GM18499 (cell line): ENCODE results near the gene DYNC1I1.

Experiments used
- ATAC-seq: cut with Tn5 transposase; IDR thresholded peaks from one replicate; pipeline ENCODE4 v1.9.1; 2021; ENCODE audit warnings: moderate number of reproducible peaks; ENCODE audit not compliant: insufficient read depth, unreplicated experiment

Gene DYNC1I1

DNA sequence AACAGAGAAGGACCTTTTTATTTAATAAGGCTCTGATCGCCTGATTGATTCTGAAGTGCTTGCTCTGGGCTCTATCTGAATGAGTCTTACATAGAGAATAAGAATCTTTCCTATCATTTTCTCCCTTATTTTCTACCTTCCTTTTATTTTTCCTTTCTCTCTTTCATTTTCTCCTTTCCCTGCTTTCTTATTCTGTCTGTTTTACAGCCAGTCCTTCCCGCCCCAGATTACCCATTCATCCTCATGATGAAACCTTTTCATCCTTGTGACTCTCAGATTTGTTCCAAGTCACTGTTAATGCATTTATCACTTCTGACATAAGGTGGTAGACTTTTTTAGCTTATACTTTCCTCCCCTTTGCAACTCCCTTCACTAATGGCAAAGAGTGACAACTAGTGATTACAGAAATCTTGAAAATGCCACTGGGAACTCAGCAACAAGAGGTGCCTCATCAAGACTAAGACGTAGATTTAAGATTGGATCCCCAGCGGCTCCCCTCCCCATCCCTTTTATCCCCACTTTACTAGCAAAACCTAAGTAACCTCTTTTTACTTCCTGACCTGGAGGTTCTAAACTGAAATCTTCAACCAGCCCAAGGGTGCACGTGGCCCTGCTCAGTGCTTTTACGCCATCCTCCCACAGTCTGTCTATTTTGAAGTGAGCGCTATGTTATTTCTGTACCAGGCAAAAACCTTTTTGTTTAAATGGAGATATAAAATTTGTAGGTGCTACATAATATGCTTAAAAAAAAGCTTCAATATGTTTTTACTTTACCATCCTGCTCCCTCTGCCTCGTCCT lies 179.8 kb downstream of the DYNC1I1 start:
- ATAC-seq, result no peak

DNA sequence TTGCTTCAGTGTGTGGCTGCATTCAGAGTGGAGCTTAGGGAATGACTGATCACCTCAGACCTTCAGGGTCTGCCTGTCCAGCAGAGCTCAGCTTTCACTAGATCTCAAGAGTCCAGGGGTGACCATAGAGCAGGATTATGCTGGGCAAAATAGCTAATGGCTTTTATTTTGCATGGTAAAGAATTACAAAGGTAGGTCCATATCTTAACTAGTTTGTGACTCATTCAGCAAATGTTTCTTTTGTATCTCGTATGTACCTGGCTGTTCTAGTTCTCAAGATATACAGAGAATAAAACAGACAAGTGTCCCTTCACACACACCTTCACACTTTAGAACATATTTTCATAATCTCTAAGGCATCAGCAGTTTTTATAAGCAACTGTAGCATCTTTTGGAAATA lies 180.5 kb downstream of the DYNC1I1 start:
- ATAC-seq, result no peak

DNA sequence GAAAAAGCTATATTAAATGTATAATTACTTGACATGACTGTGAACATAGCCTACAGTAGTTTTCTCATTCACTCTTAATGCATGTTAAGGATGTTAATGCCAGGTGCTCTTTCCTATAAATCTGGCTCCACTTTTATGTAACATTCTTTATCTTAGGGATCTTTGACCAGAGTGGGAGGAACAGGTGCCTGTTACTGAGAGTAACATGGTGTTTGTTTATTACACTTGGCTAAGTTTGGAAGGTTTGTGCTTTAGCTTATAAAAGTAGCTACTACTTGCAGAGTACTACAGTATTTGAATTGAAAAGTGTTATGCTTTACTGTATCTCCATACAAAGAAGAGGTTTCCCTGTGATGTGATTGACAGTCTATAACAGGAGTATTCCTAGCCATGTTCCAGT lies 183.4 kb downstream of the DYNC1I1 start:
- no peak for ATAC-seq

DNA sequence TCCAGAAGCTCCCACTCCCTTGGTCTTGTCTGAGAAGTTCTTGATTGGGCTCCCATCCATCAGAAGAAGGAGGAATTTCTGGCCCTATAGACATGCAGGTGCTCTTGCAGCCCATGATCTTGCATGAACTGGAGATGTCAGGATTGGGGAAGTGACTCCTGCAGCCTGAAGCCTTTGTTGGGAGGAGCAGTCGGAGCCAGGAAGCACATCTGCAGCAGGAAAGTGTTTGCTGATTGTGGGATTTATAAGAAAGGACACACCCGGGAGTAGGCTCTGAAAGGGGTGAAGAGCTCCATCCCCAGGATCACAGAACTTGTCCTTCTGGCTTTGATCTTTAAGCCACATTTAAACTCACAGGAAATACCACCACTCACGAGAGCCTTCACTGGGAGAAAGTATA lies 185.2 kb downstream of the DYNC1I1 start:
- ATAC-seq, result no peak

DNA sequence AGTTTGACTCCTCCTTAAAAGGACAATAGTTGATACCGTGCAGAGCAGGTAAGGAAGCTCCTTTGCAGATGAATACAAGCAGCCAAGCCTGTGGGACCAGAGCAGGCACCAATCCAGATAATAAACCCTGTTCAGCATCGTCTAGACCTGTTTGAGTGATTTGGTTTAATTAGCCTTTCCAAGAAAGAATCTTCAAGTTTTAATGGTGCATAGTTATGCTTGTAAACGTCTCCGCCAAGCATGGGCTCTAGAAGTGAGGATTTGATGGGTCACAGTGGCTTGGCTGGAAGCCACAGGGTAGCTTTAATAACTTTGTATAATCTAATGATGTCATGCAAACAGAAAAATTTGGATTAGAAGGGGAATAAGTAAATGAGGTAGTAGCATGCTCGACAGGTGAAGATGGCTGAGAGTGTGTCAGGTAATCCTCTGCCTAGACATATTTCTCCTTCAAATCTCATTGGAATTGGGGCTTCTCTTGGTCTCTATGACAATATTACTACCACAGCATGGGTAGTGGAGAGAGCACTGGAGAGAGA lies 188.4 kb downstream of the DYNC1I1 start:
- no peak for ATAC-seq

DNA sequence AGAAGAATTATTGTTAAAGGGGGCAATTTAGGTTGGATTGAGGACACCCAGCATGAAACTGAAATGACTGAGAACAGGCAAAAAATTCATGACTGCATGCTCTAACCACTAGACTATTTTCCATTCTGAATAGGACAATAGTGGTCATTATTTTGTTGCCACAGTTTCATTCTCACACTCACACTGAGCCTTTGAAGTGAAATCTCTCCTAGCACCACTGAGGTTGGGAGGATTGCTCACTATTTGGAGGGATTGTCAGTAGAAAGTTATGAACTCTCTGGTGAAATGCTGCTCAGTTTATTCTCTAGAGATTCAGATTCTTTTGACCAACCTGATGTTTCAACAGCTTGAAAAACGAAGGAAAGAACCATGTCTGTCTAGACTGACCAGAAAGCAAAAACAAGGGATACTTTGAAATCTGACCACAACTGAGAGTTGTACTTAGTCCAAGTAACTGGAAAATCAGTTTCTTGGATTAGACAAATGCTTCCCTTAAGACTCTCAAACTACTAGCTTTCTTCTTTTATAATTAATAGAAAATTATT lies 191.2 kb downstream of the DYNC1I1 start:
- no peak for ATAC-seq

DNA sequence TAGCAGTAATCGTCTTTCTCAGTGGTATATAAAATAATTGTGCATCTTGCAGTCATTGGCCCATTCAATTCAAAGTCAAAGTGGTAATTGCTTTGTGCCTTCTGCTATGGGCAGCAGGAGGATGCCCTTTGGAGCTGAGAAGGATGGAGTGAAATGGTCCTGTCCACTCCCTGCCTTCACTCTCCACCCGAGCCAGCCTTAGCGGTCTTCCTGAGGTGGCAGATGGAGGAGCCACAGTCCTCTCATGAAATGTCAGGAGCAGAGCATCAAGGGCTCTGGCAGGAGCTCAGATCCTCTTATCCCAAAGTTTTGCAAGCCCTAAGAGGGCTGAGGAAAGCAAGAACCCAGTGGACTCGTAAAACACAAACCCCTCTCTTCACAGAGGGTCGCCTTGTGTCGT lies 199.4 kb downstream of the DYNC1I1 start:
- no peak for ATAC-seq

DNA sequence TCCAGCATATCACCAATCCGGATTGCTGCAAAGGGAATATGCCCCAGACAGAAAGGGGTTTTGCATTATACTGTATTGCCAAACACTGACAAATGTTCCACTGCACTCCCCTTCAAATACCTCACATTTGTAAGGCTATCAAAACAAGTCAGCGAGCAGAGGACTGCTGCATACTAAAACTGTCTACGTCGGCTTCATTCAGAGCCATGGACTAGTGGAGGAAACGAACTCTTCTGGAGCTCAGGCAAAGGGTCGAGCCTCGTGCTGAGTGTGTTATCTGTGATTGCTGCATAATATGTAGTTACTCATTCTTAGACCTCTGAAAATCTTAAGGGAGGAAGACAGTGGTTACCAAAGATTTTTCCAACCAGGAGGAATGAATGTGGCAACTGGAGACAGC lies 200.2 kb downstream of the DYNC1I1 start:
- ATAC-seq, result no peak

DNA sequence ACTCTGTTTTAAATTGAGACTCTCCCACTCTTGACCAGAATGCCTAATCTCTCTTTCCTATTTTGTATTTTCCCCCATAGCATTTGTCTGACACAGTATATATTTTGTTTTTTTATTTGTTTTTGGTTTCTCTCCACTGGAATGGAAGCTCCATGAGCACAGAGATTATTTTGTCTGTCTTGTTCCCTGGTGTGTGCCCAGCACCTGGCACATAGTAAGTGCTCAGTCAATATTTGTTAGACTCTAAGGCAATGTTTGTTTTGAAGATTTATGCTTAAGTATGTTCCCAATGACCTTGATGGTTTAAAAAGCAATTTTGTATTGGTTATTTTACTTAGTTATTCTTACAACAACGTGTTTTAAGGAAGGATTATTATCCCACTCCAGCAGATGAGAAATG lies 201.8 kb downstream of the DYNC1I1 start:
- ATAC-seq, result no peak

DNA sequence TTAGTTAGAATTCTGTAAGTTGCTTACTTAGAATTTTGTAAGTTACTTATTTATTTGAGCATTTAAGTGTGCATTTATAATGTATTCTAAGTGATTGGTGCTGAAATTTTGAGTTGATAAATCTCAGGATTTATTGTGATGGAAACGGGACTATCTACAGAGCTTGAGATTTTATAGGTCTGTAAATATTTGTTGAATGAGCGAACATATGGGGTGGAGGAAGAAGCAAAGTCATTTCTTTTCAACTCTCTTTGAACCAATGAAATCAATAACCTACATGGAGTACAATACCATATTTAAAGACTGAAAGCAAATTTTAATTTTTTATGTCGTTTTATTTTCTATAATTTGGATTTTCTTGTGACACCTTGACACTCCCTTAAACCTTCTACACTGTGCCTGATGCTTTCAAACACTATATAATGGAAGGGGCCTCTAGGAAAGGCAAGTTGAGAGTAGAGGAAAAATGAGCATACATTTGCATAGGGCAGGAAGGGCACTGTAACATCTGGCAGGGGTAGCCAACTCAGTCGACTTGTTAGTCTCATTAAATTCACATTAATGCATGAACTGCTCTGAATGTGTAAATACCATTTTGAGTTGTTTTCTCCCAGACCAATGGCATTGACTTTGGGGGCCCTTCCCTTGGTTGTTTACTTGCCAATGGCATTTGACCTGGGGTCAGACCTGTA lies 204.2 kb downstream of the DYNC1I1 start:
- ATAC-seq, result no peak

DNA sequence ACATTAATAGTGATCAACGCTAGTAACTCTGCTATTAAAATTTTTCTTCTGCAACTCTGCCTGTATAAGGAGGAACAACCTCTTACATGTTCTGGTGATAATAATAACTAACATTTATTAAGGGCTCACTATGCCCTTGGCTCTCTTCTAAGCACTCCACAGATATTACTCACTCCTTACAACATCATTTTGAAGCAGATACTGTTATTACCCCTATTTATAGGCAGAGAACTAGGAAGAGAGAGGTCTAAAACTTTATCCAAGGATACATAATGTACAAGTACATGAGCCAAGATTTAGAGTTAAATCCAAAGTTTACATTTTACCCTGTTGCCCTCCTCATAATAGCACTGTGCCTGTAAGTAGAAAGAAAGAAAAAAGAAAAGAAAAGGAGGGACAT lies 205.6 kb downstream of the DYNC1I1 start:
- ATAC-seq, result no peak

DNA sequence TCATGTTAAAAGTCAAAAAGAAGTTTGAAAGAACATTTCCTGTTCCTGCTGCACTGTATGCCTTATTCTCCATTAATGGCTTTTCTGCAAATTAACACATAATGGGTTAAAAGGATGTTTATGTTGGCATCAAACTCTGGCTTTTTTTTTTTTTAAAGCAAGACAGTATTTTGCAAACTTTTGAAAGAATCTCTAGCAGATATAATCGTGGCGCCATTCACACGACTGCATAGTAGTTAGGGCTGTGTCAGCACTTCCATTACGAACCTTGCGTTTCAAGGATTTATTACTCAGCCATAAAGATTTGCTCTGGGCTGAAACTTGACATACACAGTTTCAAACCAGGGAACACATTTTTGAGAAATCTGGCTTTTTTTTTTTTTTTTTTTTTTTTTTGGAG lies 207.8 kb downstream of the DYNC1I1 start:
- ATAC-seq, result no peak

DNA sequence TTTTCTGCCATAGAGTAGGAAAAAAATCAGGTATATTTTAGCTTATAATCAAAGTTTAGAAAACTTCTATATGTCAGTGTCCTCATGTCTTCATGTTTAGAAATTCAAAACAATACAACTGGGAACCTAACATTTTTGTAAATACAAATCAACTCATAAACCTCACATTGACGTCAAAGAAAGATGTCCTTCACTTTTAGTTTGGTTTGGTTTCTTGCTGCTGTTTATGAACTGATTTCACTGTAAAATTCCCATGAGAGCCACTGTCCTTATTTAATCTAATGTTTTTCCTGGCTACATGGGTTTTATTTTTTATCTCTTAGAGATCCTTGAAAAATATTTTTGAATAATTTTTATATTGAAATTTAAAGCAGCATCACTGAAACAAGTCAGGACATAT lies 208.4 kb downstream of the DYNC1I1 start:
- ATAC-seq, result no peak

DNA sequence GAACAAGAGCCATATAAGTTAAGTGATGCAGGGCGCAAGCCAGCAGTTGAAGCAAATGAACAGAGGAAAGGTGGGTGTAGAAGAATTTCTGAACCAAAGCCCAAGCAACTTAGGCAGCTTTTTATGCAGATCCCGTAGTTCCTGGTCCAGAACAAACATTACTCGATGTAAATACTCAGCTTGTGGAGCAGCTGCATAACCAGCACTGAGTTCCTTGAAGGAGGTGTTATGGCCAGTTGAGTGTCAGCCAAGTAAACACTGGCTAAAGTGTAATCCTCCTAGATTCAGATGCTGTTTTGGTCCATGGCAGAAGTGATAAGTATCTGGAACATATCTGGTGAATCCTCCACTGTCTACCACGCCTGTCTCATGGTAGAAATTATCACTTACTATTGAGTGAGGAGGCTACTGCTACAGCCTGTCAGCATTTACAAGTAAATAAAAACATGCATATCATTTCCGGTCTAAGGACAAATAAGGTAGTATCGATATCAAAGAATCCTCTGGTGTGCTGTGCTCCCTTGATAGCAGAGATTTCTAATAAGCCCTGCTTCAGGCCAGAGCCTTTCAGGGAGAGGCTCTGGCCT lies 213.9 kb downstream of the DYNC1I1 start:
- no peak for ATAC-seq

DNA sequence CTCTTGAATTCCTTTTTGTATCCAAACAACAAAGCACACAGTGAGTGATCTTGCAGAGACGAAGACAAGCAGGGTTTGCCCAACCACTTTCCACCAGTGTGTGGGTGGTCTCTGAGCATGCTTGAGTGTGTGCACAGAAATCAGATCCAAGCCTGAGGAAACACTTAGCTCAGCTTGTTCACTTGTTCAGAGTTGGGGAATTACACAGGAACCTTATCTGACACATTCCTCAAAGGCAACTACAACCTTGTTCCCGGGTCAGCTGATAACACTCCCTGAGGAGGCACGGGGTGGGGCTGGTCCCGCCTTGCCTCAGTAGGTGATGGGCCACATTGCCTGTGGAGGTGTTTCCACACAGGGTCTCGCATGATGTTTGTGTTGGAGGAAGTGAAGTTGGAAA lies 216.9 kb downstream of the DYNC1I1 start:
- ATAC-seq, result no peak

DNA sequence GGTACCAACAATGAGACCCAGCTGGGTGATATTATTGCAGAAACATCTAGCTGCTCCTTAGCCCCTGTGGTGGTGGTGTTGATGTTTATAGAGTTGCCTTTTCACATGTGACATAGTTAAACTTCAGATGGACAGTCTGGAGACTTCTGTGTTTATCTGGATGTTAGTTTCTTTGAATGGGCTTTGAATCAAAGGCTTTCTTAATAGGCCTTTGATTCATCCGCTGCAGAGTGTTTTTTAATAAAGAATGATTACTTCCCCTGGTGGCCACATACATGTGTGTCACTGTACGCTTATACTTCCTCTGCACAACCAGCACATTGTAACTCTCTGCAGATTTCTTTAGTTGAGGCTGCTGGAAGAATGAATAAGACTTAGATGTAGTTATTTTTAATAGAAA lies 221.0 kb downstream of the DYNC1I1 start:
- no peak for ATAC-seq

DNA sequence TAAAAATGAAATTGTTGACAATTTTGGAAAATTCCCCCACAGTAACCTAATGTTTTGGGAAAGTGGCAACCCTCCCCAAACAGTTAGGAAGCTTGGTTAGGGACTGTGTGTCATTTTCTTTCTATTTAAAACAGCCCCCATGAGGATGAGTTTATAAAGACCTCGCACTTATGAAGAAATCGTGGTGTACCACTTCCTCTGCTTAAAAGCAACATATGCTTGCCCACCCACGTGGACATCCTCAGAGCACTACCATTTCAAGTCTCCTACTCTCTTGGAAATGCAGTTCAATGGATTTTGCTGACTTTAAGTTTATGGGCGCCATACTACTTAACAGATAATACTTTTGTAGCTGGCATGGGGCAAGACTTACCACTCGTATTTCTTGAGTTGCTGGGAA lies 223.8 kb downstream of the DYNC1I1 start:
- no peak for ATAC-seq

DNA sequence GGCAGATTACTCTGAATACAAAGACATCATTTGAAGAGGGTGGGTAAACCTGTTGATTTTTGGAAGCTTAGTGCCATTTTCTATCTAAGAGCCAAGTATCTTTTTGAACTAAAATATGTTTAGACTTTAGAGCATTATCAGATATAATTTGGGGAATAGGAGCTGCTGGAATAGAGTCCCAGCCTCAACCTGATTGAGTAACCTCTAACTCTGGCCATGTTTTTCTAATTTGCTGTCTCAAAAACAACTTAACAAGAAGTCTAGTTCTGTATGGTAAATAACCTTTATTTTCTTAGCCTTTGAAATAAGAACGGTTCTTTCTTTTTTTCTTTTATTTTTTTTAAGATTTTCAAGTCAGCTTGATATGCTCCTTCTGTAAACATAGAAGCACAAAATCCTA lies 224.5 kb downstream of the DYNC1I1 start:
- no peak for ATAC-seq

DNA sequence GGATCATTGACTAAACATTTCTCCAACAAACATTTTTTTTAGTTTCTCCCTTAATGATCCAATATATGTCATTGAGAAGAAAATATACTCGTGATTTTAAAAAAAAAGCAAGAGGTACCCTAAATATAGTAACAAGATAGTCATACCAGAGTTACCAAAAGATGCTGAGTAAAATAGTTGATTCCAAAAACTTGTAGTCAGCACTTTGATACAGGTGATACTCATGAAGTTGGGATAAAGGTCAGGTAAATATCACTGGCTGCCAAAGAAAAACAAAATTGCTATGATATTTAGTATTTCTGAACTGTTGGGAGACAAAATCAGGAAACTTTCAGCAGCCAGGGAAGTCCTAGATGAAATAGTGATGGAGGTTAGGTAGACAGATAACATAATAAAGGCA lies 225.3 kb downstream of the DYNC1I1 start:
- ATAC-seq, result no peak

DNA sequence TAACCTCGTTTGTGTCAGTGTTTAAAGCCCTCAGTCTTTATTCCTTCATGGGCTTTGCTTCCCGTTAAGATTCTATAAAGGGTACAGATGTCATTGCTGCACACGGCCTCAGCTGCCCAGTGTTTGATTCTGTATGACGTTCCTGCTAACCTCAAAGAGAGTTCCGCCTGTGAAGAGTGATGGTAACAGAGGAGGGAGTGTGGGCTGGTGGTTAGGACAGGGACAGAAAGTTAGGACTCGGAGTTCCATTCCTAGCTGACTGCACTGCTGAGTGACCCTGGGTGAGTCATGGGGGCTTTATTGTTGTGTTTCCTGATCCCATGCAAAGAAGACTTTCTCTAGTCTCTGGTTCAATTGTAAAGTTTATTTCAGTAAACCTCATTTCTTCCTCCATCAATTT lies 227.1 kb downstream of the DYNC1I1 start:
- ATAC-seq, result no peak

DNA sequence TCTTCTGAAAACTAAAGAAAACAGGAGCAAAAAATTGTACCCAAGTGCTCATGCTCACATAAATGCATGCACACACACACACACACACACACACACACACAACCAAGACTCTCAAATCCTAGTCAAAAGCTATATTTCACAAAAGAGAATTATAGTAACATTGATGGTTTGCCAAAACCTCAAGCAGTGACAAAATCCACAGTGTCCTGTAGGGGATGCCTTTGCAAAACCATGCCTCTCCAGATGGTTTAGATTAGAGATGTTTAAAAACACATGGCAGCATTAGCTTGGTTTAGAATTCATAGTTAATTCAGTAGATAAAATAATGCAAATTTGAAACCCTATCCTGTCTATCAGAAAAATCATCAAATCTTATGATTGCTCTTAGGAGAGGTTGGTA lies 232.2 kb downstream of the DYNC1I1 start:
- ATAC-seq, result no peak
